Peyer's patch (tissue), 4 donors: ENCODE measurements around the gene PARVB.

Source experiments
- CTCF ChIP-seq, 6 experiments: fragments of 450-650 bp in 4 of 6; fragments of 200-600 bp in 2 of 6; sonication (generic) in 1 of 6; IDR thresholded peaks; one replicate each; pipeline ENCODE4 v1.5.1; 2017 to 2019; ENCODE audit warnings: antibody characterized with exemption in 6 of 6, mild to moderate bottlenecking in 3 of 6, moderate library complexity in 1 of 6
- POLR2A ChIP-seq, 2 donors: fragments of 450-650 bp; IDR thresholded peaks; one replicate each; pipeline ENCODE4 v1.5.1; 2017; ENCODE audit warnings: antibody characterized with exemption in 2 of 2, mild to moderate bottlenecking in 2 of 2, moderate library complexity in 2 of 2

- TF ChIP-seq POLR2A (IDR thresholded peaks at IDR 0.05): no peak
- no peak for TF ChIP-seq CTCF (IDR thresholded peaks at IDR 0.05)
Measured at GRCh38 chr22:44186737-44187136, 162.6 kb downstream of the PARVB start.
